Colonic mucosa (tissue), 4 donors: ENCODE results near the gene PHACTR3. TPM values are rescaled to one million over a fixed set of nuclear protein-coding genes. Genes with fewer than 3 reads are reported as not detected.
A peak's percentile ranks its signal among the peaks of the same experiment; 100 is the strongest.

Source experiments
- DNase-seq: peaks from one replicate; pipeline ENCODE4 v3.0.0-alpha.2; 2020
- H3K27ac ChIP-seq: fragments of 200-600 bp; one replicate; pipeline ENCODE4 v1.8.0; 2021
- H3K27me3 ChIP-seq: fragments of 200-600 bp; one replicate; pipeline ENCODE4 v1.8.0; 2021
- H3K36me3 ChIP-seq: fragments of 200-600 bp; one replicate; pipeline ENCODE4 v1.8.0; 2021
- H3K4me1 ChIP-seq: fragments of 200-600 bp; one replicate; pipeline ENCODE4 v1.8.0; 2021; ENCODE audit warnings: mild to moderate bottlenecking
- H3K4me3 ChIP-seq: fragments of 200-600 bp; one replicate; pipeline ENCODE4 v1.8.0; 2021
- H3K9ac ChIP-seq, 2 donors: one replicate each; pipeline ENCODE4 v1.7.0; 2013; ENCODE audit warnings: control low read depth in 2 of 2, low read depth in 2 of 2, low read length in 2 of 2
- H3K9me3 ChIP-seq: fragments of 200-600 bp; one replicate; pipeline ENCODE4 v1.8.0; 2021
- CTCF ChIP-seq: fragments of 200-600 bp; IDR thresholded peaks from one replicate; pipeline ENCODE4 v1.8.0; 2022; ENCODE audit warnings: antibody characterized with exemption, mild to moderate bottlenecking
- intact Hi-C: fragments of 100-400 bp; cut with DNase I; formaldehyde crosslinking; loops from one replicate; pipeline ENCODE4 v1.14.1; 2022
- total RNA-seq, 2 donors: library from RNA; stranded (reverse); fragmentation: NEBNext Ultra II Directional in 1 of 2; extraction: Animal tissue kit (Norgen Biotek cat#: 25700) in 1 of 2; gene quantifications; one replicate each; pipeline ENCODE4 v1.2.1, GENCODE V29; 2021
- donor health status: healthy.
- donor health status: DM: no; HTN: no; CAD: no.
- donor health status: DM: no; HTN: no; CAD: no.

PHACTR3 gene
- total RNA-seq, 2 donors from 2014 or later = 0.44 to 0.53 TPM

GRCh38 chr20:59812286-59813125 is 208.2 kb downstream of the PHACTR3 start:
- Histone ChIP-seq H3K4me1 (no peaks in the 10 kb centered on the region), H3K27me3 (no peaks in the 10 kb centered on the region), H3K4me3 (no peak overlapping the region), H3K9me3 (no peaks in the 10 kb centered on the region), H3K27ac (no peak overlapping the region), H3K9ac (no peak overlapping the region), H3K36me3 (no peaks in the 10 kb centered on the region)
- intact Hi-C loops = no loop called here
- DNase-seq = peak; percentile 6
- TF ChIP-seq CTCF = no peak

DNA sequence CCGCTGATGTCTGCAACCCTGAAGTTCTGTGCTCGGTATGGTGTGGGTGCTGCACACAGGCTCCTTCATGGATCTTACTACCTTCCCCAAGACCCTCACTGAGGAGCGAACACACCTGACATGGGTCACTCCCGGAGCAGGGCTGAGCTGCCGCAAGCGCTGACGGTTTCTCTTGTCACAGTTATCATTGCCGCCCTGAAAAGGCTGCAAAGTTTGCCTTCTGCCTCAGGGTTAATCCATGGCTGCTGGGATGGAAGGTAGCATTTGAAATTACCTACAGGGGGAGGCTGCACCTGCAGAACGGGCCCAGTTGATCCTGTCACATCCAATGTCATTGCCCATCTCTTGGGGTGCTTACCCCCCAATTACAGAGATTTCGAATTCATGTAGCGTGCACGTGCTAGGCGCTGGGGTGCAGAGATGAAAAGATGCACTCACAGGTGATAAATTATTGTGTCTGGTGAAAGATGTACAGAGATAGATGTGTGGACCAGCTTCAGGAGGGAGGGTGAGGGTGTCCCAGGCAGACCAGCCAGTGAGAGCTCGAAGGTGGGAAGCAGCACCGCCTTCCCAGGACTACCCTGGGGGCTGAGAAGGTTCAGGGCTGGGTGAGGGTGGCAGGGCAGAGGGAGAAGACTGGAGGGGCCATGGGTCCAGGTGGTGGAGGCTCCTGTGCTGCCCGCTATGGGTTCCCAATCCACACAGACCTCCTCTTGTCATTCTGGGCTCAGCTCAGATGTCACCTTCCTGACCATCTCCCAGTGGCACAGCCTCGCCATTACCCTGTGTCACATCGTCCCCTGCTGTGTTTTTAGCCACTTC is 209.0 kb downstream of the PHACTR3 start:
- no peak for TF ChIP-seq CTCF
- H3K4me1 ChIP-seq = no peaks in the 10 kb centered on the region
- no peak overlapping the region for H3K27ac ChIP-seq
- intact Hi-C loops = no loop called here
- no peaks in the 10 kb centered on the region for H3K27me3 ChIP-seq
- H3K36me3 ChIP-seq = no peaks in the 10 kb centered on the region
- H3K9me3 ChIP-seq = no peaks in the 10 kb centered on the region
- H3K4me3 ChIP-seq = no peak overlapping the region
- peak; percentile 12 for DNase-seq
- H3K9ac ChIP-seq = no peak overlapping the region

- DNase-seq = no peak
- no peaks in the 10 kb centered on the region for H3K9me3 ChIP-seq
- H3K36me3 ChIP-seq = no peaks in the 10 kb centered on the region
- intact Hi-C loops = no loop called here
- H3K4me1 ChIP-seq = no peaks in the 10 kb centered on the region
- TF ChIP-seq CTCF = no peak
- H3K4me3 ChIP-seq = no peak overlapping the region
- no peak overlapping the region for H3K9ac ChIP-seq
- H3K27me3 ChIP-seq = no peaks in the 10 kb centered on the region
- H3K27ac ChIP-seq = no peak overlapping the region
Measured at GRCh38 chr20:59813948-59814839, 209.9 kb downstream of the PHACTR3 start.

DNA sequence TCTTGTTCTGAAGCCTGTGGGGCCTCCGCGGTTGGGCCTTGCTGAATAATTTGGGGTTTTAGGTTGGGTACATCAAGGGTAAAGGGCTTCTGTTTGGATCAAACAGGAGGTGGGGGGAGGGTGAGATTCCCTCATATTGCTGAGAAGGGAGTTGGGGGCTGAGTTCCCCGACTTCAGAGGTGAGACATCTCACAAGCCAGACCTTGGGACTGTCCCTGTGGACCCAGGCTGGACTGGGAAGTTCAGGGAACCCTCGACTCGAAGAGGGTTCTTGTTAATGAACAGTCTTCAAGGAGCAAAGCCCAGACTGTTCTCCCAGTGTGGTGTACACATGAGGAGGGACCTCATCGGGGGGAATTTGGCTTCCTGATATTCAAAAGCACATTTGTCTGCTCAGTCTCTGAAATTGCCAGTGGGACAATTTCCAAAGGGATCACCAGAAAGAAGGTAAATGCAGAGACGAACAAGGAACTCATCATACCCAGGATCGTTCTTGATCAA is 210.6 kb downstream of the PHACTR3 start:
- TF ChIP-seq CTCF = no peak
- Histone ChIP-seq H3K9me3 (no peaks in the 10 kb centered on the region), H3K4me3 (no peak overlapping the region), H3K27me3 (no peaks in the 10 kb centered on the region), H3K4me1 (no peaks in the 10 kb centered on the region), H3K9ac (no peak overlapping the region), H3K27ac (no peak overlapping the region), H3K36me3 (no peaks in the 10 kb centered on the region)
- DNase-seq = no peak
- intact Hi-C loops = no loop called here
